GM19023 (cell line): Measurements from ENCODE around the gene LRCH1.
"Not testable (repeated sequence)": the region's sequence is repeated elsewhere in the genome, so short reads cannot be mapped to it uniquely, and the experiment has no call there.

Source experiments
- ATAC-seq: cut with Tn5 transposase; IDR thresholded peaks from one replicate; pipeline ENCODE4 v1.9.1; 2021; ENCODE audit warnings: mild to moderate bottlenecking, moderate library complexity; ENCODE audit not compliant: unreplicated experiment

Gene LRCH1, protein sequence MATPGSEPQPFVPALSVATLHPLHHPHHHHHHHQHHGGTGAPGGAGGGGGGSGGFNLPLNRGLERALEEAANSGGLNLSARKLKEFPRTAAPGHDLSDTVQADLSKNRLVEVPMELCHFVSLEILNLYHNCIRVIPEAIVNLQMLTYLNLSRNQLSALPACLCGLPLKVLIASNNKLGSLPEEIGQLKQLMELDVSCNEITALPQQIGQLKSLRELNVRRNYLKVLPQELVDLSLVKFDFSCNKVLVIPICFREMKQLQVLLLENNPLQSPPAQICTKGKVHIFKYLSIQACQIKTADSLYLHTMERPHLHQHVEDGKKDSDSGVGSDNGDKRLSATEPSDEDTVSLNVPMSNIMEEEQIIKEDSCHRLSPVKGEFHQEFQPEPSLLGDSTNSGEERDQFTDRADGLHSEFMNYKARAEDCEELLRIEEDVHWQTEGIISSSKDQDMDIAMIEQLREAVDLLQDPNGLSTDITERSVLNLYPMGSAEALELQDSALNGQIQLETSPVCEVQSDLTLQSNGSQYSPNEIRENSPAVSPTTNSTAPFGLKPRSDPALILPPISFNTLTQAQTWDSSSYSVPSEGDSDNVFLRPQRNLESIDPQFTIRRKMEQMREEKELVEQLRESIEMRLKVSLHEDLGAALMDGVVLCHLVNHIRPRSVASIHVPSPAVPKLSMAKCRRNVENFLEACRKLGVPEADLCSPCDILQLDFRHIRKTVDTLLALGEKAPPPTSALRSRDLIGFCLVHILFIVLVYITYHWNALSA

DNA sequence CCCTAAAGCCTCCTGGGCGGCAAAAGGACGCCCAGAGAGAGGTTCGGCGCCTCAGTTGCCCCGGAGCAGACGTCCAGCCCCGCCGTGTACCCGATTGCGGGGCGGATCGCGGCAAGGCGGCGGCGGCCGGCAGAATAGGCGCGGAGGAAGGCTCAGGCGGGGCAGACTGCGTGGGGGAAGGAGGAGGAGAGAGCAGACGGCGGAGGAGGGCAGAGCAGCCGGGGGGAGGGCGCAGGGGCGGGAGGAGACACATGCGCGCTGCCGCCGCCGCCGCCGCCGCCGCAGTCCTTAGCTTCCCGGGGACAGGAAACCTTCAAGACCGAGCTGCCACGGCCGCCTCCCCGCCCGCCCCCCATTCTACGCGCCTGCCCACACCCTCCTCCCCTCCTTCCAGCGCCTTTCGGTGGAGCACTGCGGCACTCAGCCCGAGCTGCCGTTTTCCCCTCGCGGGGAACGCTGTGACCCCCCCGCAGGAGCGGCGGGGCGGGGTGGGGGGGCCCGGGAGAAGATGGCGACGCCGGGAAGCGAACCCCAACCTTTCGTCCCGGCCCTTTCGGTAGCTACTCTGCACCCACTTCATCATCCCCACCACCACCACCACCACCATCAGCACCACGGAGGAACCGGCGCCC lies at the start of gene LRCH1:
LRCH1 (plus strand) TSS at position 282 of the 632 bp plus-strand sequence; CDS start at position 509, 227 bp downstream.
- ATAC-seq, result peak; percentile 75

DNA sequence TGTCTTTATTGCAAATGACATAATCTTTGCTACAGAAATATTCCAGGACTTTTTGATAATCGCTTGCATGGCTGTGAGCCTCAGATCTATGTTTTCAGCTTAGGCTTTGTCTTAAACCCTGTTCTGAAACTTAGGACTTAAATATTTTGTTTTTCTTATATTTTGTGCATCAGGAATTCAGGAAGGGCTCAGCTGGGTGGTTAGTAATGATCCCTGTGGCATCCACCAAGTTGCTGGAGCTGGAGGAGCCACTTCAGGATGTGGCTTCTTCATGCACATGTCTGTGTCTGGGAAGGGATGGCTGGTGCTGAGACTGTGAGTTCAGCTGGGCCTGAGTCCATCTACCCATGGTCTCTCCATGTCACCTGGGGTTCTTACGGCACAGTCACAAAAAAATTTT lies 48.9 kb upstream of the LRCH1 start:
- ATAC-seq, result no peak

DNA sequence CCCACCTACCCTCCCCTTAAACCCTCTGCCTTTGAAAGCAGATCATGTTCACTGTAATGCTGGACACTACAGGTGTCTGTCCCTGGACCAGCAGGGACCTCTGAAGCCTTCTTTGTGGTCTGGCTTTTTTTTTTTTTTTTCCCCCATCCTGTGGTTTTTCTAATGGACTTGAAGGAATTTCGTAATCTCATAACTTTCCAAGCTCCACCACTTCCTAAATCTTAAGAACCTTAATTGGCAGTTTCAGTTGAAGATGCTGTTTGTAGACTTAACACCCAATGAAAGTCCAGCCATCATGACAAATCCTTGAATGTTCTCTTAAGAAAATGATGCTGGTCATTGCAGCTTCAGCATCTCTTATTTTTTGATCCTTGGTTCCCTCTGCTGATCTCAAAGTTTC lies 45.0 kb upstream of the LRCH1 start:
- ATAC-seq, result no peak

GRCh38 chr13:46509981-46510380 lies 43.0 kb upstream of the LRCH1 start:
- no peak for ATAC-seq

GRCh38 chr13:46515803-46516202 lies 37.2 kb upstream of the LRCH1 start:
- ATAC-seq, result no peak

DNA sequence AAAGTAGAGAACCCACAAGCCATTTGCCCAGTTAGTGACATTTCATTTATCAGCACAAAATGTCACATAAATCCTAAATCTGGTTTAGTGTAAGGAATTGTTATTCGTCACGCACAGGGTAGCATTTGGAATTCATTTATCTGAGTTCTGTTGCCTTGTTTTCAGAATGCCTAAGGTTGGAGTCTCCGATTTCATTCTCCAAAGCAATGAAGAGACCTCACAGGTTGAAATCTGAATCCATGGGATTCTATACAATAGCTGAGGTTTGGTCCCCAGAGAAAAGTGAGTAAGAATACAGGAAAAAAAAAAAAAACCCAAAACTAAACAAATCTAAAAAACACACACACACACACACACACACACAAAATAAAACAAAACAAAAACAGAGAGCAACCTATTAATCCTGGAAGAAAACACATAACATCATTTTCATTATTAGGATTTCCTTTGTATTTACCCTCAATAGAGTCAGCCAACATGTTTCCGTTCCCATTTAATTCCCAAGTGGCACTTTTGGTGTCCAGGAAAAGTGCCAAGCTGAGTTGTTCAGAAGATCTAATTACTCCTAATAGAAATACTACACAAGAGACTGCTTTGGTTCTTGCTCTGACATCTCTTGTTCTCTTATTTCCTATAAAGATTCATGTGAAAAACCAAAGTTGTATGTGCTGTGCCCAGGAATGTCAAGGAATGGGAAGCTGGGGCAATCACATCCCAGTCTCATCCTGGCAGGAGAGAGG lies 36.2 kb upstream of the LRCH1 start:
- no peak for ATAC-seq

- not testable (repeated sequence) for ATAC-seq
These were observed 35.2 kb upstream of the LRCH1 start for GRCh38 chr13:46517748-46518147.

- ATAC-seq, result no peak
These were observed 33.8 kb upstream of the LRCH1 start for GRCh38 chr13:46519182-46519581.

- no peak for ATAC-seq
These were observed 32.8 kb upstream of the LRCH1 start for GRCh38 chr13:46520166-46520565.

- ATAC-seq, result no peak
These were observed 31.5 kb upstream of the LRCH1 start for GRCh38 chr13:46521486-46521885.

- no peak for ATAC-seq
These were observed 30.8 kb upstream of the LRCH1 start for GRCh38 chr13:46521921-46522747.

- ATAC-seq, result no peak
These were observed 30.3 kb upstream of the LRCH1 start for GRCh38 chr13:46522748-46523030.

- no peak for ATAC-seq
These were observed 28.8 kb upstream of the LRCH1 start for GRCh38 chr13:46523972-46524752.

DNA sequence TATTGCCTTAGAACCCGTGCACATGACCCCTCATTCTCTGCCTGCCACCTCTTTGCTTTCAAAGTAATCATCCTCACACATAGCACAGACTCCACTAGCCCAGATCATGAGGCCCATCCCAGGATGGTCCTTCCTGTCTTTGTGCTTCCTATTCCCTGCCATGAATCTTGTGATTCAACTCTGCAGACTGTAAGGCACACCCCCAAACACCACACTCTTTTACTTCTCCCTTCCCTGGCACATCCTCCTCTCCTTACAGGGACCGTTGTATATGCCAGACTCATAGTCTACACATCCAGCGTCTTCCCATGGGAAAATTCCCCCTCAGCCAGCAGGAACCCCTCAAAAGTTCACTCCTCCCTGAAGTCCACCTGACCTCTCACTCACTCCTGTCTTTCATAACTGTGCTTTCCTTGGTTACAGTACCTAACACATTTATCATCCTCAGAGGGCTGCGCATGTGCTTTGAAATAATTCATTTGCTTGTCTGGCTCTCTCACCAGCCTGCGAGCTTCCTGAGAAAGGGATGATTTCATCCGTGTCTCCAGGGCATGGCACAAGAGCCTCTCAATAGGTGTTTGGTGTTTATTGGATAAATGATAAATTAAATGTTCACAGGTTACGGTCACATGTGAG lies 26.8 kb upstream of the LRCH1 start:
- ATAC-seq, result no peak

GRCh38 chr13:46526740-46527139 lies 26.2 kb upstream of the LRCH1 start:
- ATAC-seq, result no peak

DNA sequence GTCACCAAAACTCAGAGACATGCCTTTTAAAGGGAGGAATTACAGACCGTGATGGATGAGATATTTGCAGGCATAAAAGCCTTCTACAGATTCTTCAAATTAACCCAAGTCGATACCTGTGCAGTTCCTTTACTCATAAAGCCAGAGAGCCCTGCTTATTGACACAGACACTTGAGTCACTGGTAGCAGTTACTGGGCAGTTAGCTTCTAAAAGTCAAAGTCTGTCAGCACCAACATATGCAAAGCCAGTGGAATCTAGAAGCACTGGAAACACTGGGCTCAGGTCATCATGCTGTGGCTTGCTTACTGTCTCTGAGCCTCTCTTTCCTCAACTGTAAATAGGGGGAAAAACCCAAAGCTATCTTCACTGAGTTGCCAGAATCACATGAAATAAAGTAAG lies 25.7 kb upstream of the LRCH1 start:
- no peak for ATAC-seq

DNA sequence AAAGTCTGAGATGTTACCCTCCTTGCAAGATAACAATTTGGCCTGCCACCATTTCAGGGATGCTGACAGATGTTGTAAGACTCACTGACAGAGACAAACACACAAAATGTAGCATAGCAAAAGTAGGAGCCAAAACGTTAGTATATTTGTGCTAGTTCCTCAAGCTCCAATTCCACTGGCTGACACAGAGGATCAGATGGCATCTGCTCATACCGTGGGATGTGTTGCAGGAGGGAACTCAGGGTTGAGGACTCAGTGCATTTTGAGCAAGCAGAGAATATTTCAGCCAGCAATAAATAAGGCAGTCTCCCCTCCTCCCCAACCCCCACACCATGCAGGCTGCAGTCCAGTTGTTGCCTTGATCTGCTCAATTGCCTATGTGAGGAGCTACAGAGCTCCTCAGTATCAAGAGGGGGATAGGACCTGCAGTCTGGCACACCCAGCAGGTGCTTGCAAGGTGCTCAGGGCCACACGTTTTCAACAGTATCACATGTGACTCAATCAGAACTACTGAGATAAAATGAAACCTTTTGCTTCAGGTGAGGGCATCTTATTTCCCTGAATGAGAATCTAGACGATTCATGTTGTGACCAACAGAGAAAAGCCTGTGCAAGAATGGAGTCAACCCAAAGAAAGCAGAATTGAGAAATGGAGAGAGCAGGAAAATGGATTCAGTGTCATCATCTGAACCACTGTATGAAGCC lies 23.6 kb upstream of the LRCH1 start:
- ATAC-seq, result no peak

DNA sequence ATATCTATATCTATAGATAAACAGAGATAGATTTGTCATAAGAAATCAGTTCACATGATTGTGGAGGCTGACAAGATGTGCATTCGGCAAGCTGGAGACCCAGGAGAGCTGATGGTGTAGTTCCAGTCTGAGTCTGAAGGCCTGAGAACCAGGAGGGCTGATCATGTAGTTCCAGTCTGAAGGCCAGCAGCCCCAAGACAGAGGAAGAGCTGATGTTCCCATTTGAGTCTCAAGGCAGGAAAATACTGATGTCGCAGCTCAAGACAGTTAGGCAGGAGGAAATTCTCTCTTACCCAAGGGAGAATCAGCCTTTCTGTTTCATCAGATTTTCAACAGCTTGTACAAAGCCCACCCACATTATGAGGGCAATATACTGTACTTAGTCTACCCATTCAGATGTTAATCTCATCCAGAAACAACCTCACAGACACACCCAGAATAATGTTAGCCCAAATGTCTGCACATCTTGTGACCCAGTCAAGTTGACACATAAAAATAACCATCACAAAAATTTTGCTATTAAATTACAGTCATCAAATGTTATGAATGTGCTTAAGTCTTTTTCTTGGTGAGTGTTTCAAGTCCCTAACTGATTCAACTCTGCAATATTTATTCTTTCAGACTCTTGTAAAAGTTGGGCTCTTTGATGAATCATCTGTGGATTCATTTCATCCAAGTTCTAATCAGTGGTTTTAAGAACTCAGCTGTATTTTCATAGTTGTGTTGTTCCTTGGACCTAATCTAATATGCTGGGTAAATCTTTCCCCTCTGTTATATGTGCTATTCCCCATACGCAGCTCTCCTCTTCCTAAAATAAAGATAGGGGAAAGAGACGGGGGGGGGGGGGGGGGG lies 22.7 kb upstream of the LRCH1 start:
- no peak for ATAC-seq
